Endothelial cell of umbilical vein (primary cell): ENCODE results near the gene PRG2. TPM values are rescaled to one million over a fixed set of nuclear protein-coding genes. Genes with fewer than 3 reads are reported as not detected.

Source experiments
- BruUV-seq: library from RNA; stranded (reverse); fragments of 400-500 nt; replicated peaks from 2 replicates; lab custom pipeline; 2021; lab: Mats Ljungman, UMichigan
- CTCF ChIA-PET: fragments of 300-600, 350-600 bp; sonication (Branson Sonifier 250); formaldehyde crosslinking; loops from one replicate; lab custom pipeline; 2021; ENCODE audit warnings: antibody characterized with exemption, inconsistent platforms; lab: Charles Lee
- POLR2A ChIA-PET: fragments of 300-600, 350-600 bp; sonication (Branson Sonifier 250); formaldehyde crosslinking; loops from one replicate; lab custom pipeline; 2021; ENCODE audit warnings: antibody characterized with exemption, inconsistent platforms; lab: Charles Lee
- DNase-seq: peaks from one replicate; pipeline ENCODE4 v3.0.0-alpha.2; 2011; ENCODE audit warnings: low read depth, low spot score
- FAIRE-seq: peaks from 2 replicates; lab custom pipeline; 2011; peaks lifted over from hg19 to GRCh38; lab: Jason Lieb, UNC
- H2AFZ ChIP-seq: 2 replicates; pipeline ENCODE4 v1.6.0; 2012; ENCODE audit warnings: low read depth, low read length, control low read depth, inconsistent platforms
- H3K27ac ChIP-seq: 2 replicates; pipeline ENCODE4 v1.5.1; 2011; ENCODE audit warnings: low read depth, mild to moderate bottlenecking, control low read depth, low read length, moderate library complexity; ENCODE audit not compliant: insufficient read depth
- H3K27me3 ChIP-seq, 2 experiments: 2 replicates each; pipeline versions ENCODE4 v1.6.0 to v1.6.1; 2011; ENCODE audit warnings: low read length in 2 of 2, mixed read lengths in 1 of 2; ENCODE audit not compliant: control insufficient read depth in 2 of 2, insufficient read depth in 2 of 2
- H3K36me3 ChIP-seq, 2 experiments: 2 replicates in 1 of 2; 3 replicates in 1 of 2; pipeline ENCODE4 v1.5.1; 2011; ENCODE audit warnings: low read length in 2 of 2, mild to moderate bottlenecking in 1 of 2, moderate library complexity in 1 of 2; ENCODE audit not compliant: control insufficient read depth in 2 of 2, insufficient read depth in 2 of 2; ENCODE audit errors: extremely low read depth in 1 of 2
- H3K4me1 ChIP-seq: 3 replicates; pipeline ENCODE4 v1.5.1; 2011; ENCODE audit warnings: mild to moderate bottlenecking, low read length; ENCODE audit not compliant: control insufficient read depth, insufficient read depth; ENCODE audit errors: extremely low read depth
- H3K4me2 ChIP-seq: 2 replicates; pipeline ENCODE4 v1.6.1; 2011; ENCODE audit warnings: low read length, control low read depth, mixed read lengths; ENCODE audit not compliant: insufficient read depth
- H3K4me3 ChIP-seq, 3 experiments: fragments of 200-600 bp in 1 of 3; sonication (generic), shearing (Covaris generic) in 1 of 3; replicated peaks in 1 of 3; 2 replicates each; pipeline ENCODE4 v1.5.1; 2011 to 2016; ENCODE audit warnings: control low read depth in 3 of 3, low read length in 3 of 3, mild to moderate bottlenecking in 2 of 3, inconsistent platforms in 1 of 3, low read depth in 1 of 3, moderate library complexity in 1 of 3; ENCODE audit not compliant: insufficient read depth in 1 of 3
- H3K79me2 ChIP-seq: 2 replicates; pipeline ENCODE4 v1.6.0; 2012; ENCODE audit warnings: low read length, inconsistent platforms; ENCODE audit not compliant: control insufficient read depth, insufficient read depth
- H3K9ac ChIP-seq: replicated peaks from 2 replicates; pipeline ENCODE3; 2011; ENCODE audit warnings: low read length, control low read depth; ENCODE audit not compliant: insufficient read depth; ENCODE audit errors: extremely low read depth
- H3K9me1 ChIP-seq: replicated peaks from 3 replicates; pipeline ENCODE4 v1.6.0; 2011; ENCODE audit warnings: mild to moderate bottlenecking, low read length; ENCODE audit not compliant: control insufficient read depth, insufficient read depth; ENCODE audit errors: extremely low read depth
- H3K9me3 ChIP-seq: replicated peaks from 2 replicates; pipeline ENCODE4 v1.5.1; 2012; ENCODE audit warnings: low read length, inconsistent platforms; ENCODE audit not compliant: control insufficient read depth, insufficient read depth
- H4K20me1 ChIP-seq: replicated peaks from 2 replicates; pipeline ENCODE3; 2011; ENCODE audit warnings: mild to moderate bottlenecking, low read length; ENCODE audit not compliant: control insufficient read depth, insufficient read depth; ENCODE audit errors: extremely low read depth
- EZH2 ChIP-seq: IDR thresholded peaks from 2 replicates; pipeline ENCODE4 v1.6.1; 2012; ENCODE audit warnings: borderline replicate concordance, low read depth, mild to moderate bottlenecking, moderate library complexity, low read length, inconsistent platforms; ENCODE audit not compliant: severe bottlenecking
- FOS ChIP-seq: IDR thresholded peaks from 2 replicates; pipeline ENCODE4 v1.6.1; 2011; ENCODE audit warnings: mild to moderate bottlenecking, low read length, moderate library complexity, borderline replicate concordance; ENCODE audit not compliant: insufficient read depth
- GATA2 ChIP-seq: IDR thresholded peaks from 2 replicates; pipeline ENCODE4 v1.7.0; 2011; ENCODE audit warnings: low read depth, mild to moderate bottlenecking, moderate library complexity, mixed read lengths, low read length; ENCODE audit not compliant: insufficient read length, insufficient read depth
- JUN ChIP-seq: IDR thresholded peaks from 2 replicates; pipeline ENCODE4 v1.6.1; 2011; ENCODE audit warnings: borderline replicate concordance, low read depth; ENCODE audit not compliant: insufficient read length, insufficient read depth
- MYC ChIP-seq: IDR thresholded peaks from one replicate; pipeline ENCODE4 v1.6.1; 2011; ENCODE audit warnings: mild to moderate bottlenecking, low read depth, low read length
- POLR2A ChIP-seq: IDR thresholded peaks from 2 replicates; pipeline ENCODE4 v1.6.1; 2012; ENCODE audit warnings: low read depth, mild to moderate bottlenecking, control low read depth, low read length
- POLR2AphosphoS5 ChIP-seq: IDR thresholded peaks from 2 replicates; pipeline ENCODE4 v1.6.1; 2012; ENCODE audit warnings: low read depth, mild to moderate bottlenecking, control low read depth, low read length, moderate library complexity; ENCODE audit not compliant: insufficient read depth
- dilution Hi-C: fragments of 300-500 bp; cut with MboI; formaldehyde crosslinking; loops from one replicate; pipeline ENCODE4 v1.15.0; 2019; ENCODE audit warnings: low sequenced_read_pairs; ENCODE audit not compliant: extremely low pct_ligation_motif_present
- intact Hi-C: fragments of 100-400 bp; cut with micrococcal nuclease; formaldehyde crosslinking; loops from one replicate; pipeline ENCODE4 v1.10.0; 2022
- polyA plus RNA-seq, 4 experiments: library from polyadenylated mRNA; depleted of rRNA in 3 of 4; stranded (reverse) in 3 of 4; unstranded in 1 of 4; fragments of >200 nt; gene quantifications; 2 replicates each; pipeline versions ENCODE4 v1.2.1 to v1.2.3, GENCODE V29; 2011 to 2012; ENCODE audit warnings: missing spikeins in 1 of 4
- total RNA-seq: library from RNA; stranded (reverse); gene quantifications from 2 replicates; pipeline ENCODE4 v1.2.3, GENCODE V29; 2021
- TF ChIP-seq, protein P1 (sequence below): IDR thresholded peaks from 2 replicates; pipeline ENCODE4 v1.6.1; 2011; ENCODE audit not compliant: insufficient read depth, insufficient read length
- TF ChIP-seq, protein P2 (sequence below), 2 donors: IDR thresholded peaks; 1 replicate in 1 of 2; 2 replicates in 1 of 2; pipeline ENCODE4 v1.5.1; 2011; ENCODE audit warnings: low read length in 2 of 2, mild to moderate bottlenecking in 2 of 2, moderate library complexity in 2 of 2, control low read depth in 1 of 2, inconsistent platforms in 1 of 2, low read depth in 1 of 2; ENCODE audit not compliant: insufficient read depth in 1 of 2; ENCODE audit errors: extremely low read depth in 1 of 2

Gene PRG2
- total and polyA plus RNA-seq, 2 donors (not counting 3 experiments of a cell fraction or from before 2014, with no cell fraction given), result 0.08 to 0.55 TPM

DNA sequence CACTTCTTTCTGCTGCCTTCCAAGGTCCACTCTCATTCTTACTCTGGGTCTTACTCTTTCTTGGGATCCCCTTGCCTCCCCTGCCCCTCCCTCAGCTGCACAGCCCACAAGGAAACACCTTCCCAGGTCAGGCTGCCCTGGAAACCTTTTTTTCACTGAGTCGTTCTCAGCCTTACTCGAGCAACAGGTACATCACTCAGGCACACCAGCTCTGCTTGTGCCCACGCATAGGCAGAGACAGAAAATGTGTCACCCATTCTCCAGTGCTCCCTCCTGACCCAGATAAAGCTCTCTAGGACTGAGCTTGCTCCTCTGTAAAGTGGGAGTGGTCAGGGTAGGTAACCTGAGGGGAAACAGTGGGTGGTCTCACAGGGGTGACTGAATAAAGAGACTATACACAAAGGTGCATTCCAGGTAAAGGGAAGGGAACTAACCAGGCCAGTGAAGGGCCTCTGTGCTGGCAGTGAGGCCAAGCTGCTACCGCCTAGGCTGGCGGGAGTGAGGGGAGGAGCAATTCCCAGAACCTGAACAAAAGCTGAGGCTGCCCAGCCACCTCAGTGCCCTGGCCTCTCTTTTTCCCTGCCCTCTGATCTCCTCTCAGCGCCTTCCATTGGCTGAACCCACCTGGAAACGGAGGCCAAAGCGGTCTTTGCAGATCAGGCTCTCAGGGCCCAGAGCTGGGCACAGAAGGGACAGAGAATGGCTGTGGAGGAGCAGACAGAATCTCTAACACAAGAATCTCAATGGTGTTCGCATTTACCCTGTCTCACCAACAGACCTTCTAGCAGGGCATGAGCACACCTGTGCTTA, 25.4 kb downstream of the PRG2 start:
- no peak for FAIRE-seq
- ChIA-PET CTCF (interaction anchor here (1.0 kb wide), 1 partner anchor 128 kb away, joined by 3 read pairs; no protein-coding TSS in a partner anchor), POLR2A (no interaction called here)
- no peaks in the 10 kb centered on the region for H3K36me3 ChIP-seq
- H3K27me3 ChIP-seq, result peaks cover 0 to 3% of the 10 kb centered on the region in 2 experiments
- DNase-seq, result no peak
- no peaks in the 10 kb centered on the region for H3K4me1 ChIP-seq
- no peaks in the 10 kb centered on the region for H4K20me1 ChIP-seq
- no peaks in the 10 kb centered on the region for H3K79me2 ChIP-seq
- dilution Hi-C loops, result no loop called here
- H3K27ac ChIP-seq, result no peak overlapping the region
- BruUV-seq, result no TSS peak
- TF ChIP-seq FOS, result no peak
- no peak for TF ChIP-seq POLR2AphosphoS5
- no peak for TF ChIP-seq MYC
- TF ChIP-seq, protein P1, sequence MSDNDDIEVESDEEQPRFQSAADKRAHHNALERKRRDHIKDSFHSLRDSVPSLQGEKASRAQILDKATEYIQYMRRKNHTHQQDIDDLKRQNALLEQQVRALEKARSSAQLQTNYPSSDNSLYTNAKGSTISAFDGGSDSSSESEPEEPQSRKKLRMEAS, result no peak
- no peak for TF ChIP-seq EZH2
- TF ChIP-seq, protein P2, sequence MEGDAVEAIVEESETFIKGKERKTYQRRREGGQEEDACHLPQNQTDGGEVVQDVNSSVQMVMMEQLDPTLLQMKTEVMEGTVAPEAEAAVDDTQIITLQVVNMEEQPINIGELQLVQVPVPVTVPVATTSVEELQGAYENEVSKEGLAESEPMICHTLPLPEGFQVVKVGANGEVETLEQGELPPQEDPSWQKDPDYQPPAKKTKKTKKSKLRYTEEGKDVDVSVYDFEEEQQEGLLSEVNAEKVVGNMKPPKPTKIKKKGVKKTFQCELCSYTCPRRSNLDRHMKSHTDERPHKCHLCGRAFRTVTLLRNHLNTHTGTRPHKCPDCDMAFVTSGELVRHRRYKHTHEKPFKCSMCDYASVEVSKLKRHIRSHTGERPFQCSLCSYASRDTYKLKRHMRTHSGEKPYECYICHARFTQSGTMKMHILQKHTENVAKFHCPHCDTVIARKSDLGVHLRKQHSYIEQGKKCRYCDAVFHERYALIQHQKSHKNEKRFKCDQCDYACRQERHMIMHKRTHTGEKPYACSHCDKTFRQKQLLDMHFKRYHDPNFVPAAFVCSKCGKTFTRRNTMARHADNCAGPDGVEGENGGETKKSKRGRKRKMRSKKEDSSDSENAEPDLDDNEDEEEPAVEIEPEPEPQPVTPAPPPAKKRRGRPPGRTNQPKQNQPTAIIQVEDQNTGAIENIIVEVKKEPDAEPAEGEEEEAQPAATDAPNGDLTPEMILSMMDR (IDR thresholded peaks at IDR 0.05; ENCODE audit: extremely low read depth in 1 of 2, insufficient read depth in 1 of 2, low read depth in 1 of 2, low read length in 2 of 2), result no peak
- TF ChIP-seq POLR2A, result no peak
- no peak for TF ChIP-seq GATA2
- no peak for TF ChIP-seq JUN
- no peak overlapping the region for H2AFZ ChIP-seq
- H3K4me3 ChIP-seq, result no peak overlapping the region
- no peak overlapping the region for H3K4me2 ChIP-seq
- no peaks in the 10 kb centered on the region for H3K9me1 ChIP-seq
- intact Hi-C loops, result no loop called here
- no peaks in the 10 kb centered on the region for H3K9me3 ChIP-seq
- H3K9ac ChIP-seq, result no peak overlapping the region
